ENCODE results near the gene PPP1R12C. TPM values are rescaled to one million over a fixed set of nuclear protein-coding genes. Genes with fewer than 3 reads are reported as not detected.
"Not testable (repeated sequence)": the region's sequence is repeated elsewhere in the genome, so short reads cannot be mapped to it uniquely, and the experiment has no call there.

Gene PPP1R12C
- total and polyA plus RNA-seq, 10 of the 15 experiments (the other 5 are each of a cell fraction or from before 2014, with no cell fraction given): 1.4 to 84.7 (median 20.5) TPM

GRCh38 chr19:55156202-55157063 lies 39.0 kb upstream of the PPP1R12C start:
- H4K20me1 ChIP-seq (ENCODE audit: control insufficient read depth, insufficient read depth): no peaks in the 10 kb centered on the region
- no peak for FAIRE-seq
- intact Hi-C loops (cut with micrococcal nuclease; ENCODE audit: unreplicated experiment): no loop called here
- no peak overlapping the region for H3K27ac ChIP-seq (ENCODE audit: control insufficient read depth, insufficient read depth)
- ATAC-seq: peak; percentile 42; the same call in 2 of the 3 replicates
- ChIA-PET CTCF (interaction anchor here (1.0 kb wide), 1 partner anchor 10 kb away, joined by 3 read pairs; the partner anchor contains the start of gene DNAAF3), RAD21 (ENCODE audit: unreplicated experiment) (no interaction called here), SMC1A (ENCODE audit: uncharacterized antibody, unreplicated experiment) (no interaction called here), POLR2A (no interaction called here)
- no peaks in the 10 kb centered on the region for H3K4me1 ChIP-seq (ENCODE audit: control insufficient read depth, insufficient read depth, low read length)
- peak in 1 of 2 experiments; percentile 37; a peak in 1 of 3 replicates for TF ChIP-seq EGR1 (IDR thresholded peaks at IDR 0.05; ENCODE audit: borderline replicate concordance in 1 of 2, low read depth in 2 of 2, low read length in 2 of 2)
- TF ChIP-seq TCF3 (IDR thresholded peaks at IDR 0.05; ENCODE audit: borderline replicate concordance, insufficient read depth, low read depth, low read length): no peak
- no peak overlapping the region for H3K9ac ChIP-seq (ENCODE audit: control insufficient read depth, insufficient read depth, low read length)
- no peak overlapping the region for H3K4me2 ChIP-seq (ENCODE audit: control insufficient read depth, insufficient read depth)
- H3K27me3 ChIP-seq (replicated peaks in 1 of 2; ENCODE audit: control insufficient read depth in 2 of 2, insufficient read depth in 2 of 2, low read length in 1 of 2): no peaks in the 10 kb centered on the region; a peak in 1 of 4 replicates
- no peak for DNase-seq (ENCODE audit: low read depth, low spot score)
- no TSS peak for BruUV-seq (replicated peaks)
- H3K79me2 ChIP-seq (ENCODE audit: control insufficient read depth, insufficient read depth, low read length): no peaks in the 10 kb centered on the region
- no peaks in the 10 kb centered on the region for H3K36me3 ChIP-seq (ENCODE audit: control insufficient read depth in 2 of 2, insufficient read depth in 2 of 2, low read length in 1 of 2)
- WGBS (ENCODE audit: insufficient coverage, insufficient replicate concordance, low lambda C conversion rate, missing lambda C conversion rate): 30% methylated on average over 51 of the region's 52 CpGs
- no peaks in the 10 kb centered on the region; the same call in 2 of the 3 replicates for H3K9me3 ChIP-seq (replicated peaks; ENCODE audit: control insufficient read depth, insufficient read depth, low read length)
- no peak overlapping the region for H3K4me3 ChIP-seq
- in situ Hi-C loops (cut with MboI): no loop called here
- H2AFZ ChIP-seq (ENCODE audit: control insufficient read depth, low read depth, low read length): no peak overlapping the region

GRCh38 chr19:55155784-55156183 lies 38.3 kb upstream of the PPP1R12C start:
- RAD21 ChIA-PET (ENCODE audit: unreplicated experiment); H4K20me1 ChIP-seq (ENCODE audit: control insufficient read depth, insufficient read depth); FAIRE-seq; H3K4me1 ChIP-seq (ENCODE audit: control insufficient read depth, insufficient read depth, low read length); H3K27me3 ChIP-seq (replicated peaks in 1 of 2; ENCODE audit: control insufficient read depth in 2 of 2, insufficient read depth in 2 of 2, low read length in 1 of 2); H3K9ac ChIP-seq (ENCODE audit: control insufficient read depth, insufficient read depth, low read length); H3K79me2 ChIP-seq (ENCODE audit: control insufficient read depth, insufficient read depth, low read length); BruUV-seq (replicated peaks); H3K9me3 ChIP-seq (replicated peaks; ENCODE audit: control insufficient read depth, insufficient read depth, low read length); POLR2A ChIA-PET; intact Hi-C loops (cut with micrococcal nuclease; ENCODE audit: unreplicated experiment); H3K27ac ChIP-seq (ENCODE audit: control insufficient read depth, insufficient read depth); H3K4me2 ChIP-seq (ENCODE audit: control insufficient read depth, insufficient read depth); in situ Hi-C loops (cut with MboI); SMC1A ChIA-PET (ENCODE audit: uncharacterized antibody, unreplicated experiment); H2AFZ ChIP-seq (ENCODE audit: control insufficient read depth, low read depth, low read length); H3K4me3 ChIP-seq; DNase-seq (ENCODE audit: low read depth, low spot score); H3K36me3 ChIP-seq (ENCODE audit: control insufficient read depth in 2 of 2, insufficient read depth in 2 of 2, low read length in 1 of 2); ATAC-seq: not testable (repeated sequence)
- CTCF ChIA-PET: interaction anchor here (1.0 kb wide), 1 partner anchor 10 kb away, joined by 3 read pairs; the partner anchor contains the start of gene DNAAF3
- 2% methylated on average over 5 of the region's 5 CpGs for WGBS (ENCODE audit: insufficient coverage, insufficient replicate concordance, low lambda C conversion rate, missing lambda C conversion rate)
